ENCODE results near the gene HLA-DPB1.
"Not testable (repeated sequence)": the region's sequence is repeated elsewhere in the genome, so short reads cannot be mapped to it uniquely, and the experiment has no call there.

The HLA-DPB1 gene

DNA sequence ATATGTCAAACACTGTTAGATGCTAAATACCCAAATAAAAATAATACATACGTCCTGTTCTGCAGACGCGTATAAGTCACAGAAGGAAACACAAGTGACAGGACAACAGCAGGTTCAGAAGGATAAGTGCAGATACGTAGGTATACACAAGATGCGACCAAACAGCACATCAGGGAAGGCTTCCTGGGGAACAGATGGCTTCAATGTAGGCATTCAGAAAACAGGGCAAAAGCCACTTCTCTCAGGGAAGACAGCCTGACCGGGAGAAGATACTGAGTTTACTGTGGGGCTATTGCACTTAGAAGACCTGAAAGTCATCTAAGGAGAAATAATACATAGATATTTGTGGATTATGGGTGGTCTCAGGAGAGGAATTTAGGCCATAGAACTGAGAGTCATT, 4.2 kb upstream of the HLA-DPB1 start:
- peak; percentile 73 for DNase-seq (ENCODE audit: low spot score)

- peak; percentile 26 for DNase-seq (ENCODE audit: low spot score)
Observed at GRCh38 chr6:33072508-33073100, 3.2 kb upstream of the HLA-DPB1 start.

DNA sequence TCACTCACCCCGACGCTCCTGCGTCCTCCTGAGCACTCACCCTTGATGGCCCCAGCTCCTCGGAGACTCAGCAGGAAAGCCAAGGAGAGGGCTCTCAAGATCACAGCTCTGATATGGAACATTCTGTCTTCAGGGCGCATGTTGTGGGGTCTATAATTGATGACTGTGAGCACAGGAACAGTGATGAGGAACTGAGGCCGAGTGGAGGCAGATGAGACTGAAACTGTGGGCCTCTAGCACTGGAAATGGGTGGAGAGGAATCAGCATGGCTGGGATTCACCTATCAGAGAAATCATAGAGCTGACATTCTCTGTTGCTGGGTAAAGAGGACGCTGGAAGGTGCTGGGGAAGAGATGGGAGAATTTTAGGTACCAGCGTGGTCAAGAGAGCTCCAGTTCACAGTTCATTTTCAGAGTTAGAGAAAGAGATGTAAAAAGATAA, 2.3 kb upstream of the HLA-DPB1 start, which contains the start of gene HLA-DPA1:
Gene HLA-DPA1, minus strand, starts transcription at position 219 of the 441 bp plus-strand sequence.
- peak; percentile 90 for DNase-seq (ENCODE audit: low spot score)

DNA sequence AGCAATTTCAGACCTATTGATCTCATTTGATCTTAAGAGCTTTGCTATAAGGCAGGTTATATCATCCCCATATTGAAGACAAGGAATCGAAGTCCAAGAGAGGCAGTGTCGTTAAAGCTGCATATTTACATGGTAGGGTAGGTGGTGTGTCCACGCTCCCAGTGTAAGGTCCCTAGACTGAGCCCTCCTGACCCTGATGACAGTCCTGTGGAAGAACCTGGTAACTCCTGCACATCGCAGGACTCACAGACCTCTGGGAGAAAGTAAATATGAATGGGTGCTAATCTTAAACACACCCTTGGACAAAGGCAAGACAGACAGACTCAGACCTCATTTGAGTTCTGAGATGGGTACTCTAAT, 602 bp upstream of the HLA-DPB1 start:
- DNase-seq (ENCODE audit: low spot score), result no peak

DNA sequence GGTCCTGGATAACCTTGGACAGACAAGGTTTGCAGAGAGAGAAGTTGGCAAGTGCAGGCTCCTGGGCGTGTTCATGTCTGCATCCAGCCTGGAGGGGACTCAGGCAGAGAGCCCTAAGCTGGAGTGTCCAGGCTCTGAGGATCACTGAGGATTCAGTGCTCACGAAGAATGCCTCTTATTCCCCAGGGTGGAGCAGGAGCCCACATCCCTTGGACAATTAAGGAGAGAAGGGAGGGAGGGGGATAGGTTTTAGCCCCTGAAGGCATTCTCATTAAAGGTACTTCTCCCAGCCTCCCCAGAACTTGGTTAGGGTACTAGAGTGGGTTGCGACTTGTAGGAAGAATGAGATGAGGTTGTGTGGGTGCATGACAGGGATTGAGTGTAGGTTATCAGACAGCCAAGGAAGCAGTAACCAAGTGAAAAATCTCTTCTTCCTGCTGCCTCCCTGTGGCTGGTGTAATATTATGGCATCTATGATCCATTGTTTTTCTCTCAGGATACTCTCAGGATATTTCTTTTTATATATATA, 680 bp downstream of the HLA-DPB1 start:
- DNase-seq (ENCODE audit: low spot score), result no peak

DNA sequence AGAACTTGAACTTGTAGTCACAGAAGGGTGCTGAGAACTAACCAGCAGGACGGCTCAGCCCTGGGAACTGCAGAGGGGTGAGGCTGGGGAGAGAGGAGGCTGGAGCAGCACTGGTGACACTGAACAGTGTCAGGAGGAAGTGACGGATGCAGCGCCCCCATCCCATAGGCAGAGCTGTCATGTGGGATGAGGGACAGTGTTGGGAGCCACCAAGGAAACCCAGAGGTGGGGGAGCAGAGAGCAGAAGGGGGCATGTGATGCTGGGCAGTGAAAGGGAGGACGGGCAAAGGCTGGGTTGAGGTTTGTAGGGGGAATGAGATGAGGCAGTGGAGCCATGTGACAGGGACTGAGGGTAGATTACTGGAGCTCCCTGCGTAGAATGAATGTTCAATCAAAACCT, 2.1 kb downstream of the HLA-DPB1 start:
- DNase-seq (ENCODE audit: low spot score), result no peak

GRCh38 chr6:33078442-33078841, 2.7 kb downstream of the HLA-DPB1 start:
- DNase-seq (ENCODE audit: low spot score), result no peak

DNA sequence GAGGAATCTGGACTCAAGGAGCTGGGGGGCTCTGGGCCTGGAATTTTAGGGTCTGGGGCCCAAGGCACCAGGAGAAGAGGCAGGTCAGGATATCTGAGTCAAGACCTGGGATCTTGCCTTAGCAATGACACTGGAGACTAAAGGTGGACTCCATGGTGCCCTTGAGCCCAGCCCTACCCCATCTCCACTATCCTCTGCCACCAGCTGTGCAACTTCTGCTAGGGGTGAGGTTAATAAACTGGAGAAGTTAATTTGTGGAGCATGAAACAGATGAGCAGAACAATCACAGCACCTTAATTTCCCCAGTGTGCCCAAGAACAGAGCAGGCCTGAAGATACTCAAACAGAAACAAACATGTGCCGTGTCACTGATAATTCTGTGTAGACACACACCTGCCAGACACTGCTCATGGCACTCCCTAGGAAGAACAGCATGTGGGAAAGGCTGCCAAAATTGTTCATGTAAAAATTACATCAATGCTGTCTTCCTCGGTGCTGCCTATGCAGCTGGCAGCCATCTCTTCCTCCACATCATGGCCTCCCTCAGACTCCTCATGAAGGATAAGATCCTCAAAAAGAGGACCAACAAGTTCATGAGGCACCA, 3.2 kb downstream of the HLA-DPB1 start:
- DNase-seq (ENCODE audit: low spot score), result no peak

DNA sequence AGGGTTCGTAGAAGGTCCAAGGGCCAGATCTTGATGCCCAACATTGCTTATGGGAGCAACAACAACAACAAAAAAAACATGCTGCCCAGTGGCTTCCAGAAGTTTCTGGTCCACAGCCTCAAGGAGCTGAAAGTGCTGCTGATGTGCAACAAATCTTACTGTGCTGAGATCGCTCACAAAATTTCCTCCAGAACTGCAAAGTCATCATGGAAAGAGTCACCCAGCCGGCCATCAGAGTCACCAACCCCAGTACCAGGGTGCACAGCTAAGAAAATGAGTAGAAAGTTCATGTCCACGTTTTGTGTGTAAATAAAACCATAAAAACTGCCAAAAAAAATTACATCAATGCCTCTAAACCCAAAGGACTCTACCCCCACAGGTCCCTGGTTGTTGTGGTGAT, 3.8 kb downstream of the HLA-DPB1 start:
- no peak for DNase-seq (ENCODE audit: low spot score)

- peak; percentile 73 for DNase-seq (ENCODE audit: low spot score)
Observed at GRCh38 chr6:33080127-33081089, 4.6 kb downstream of the HLA-DPB1 start.

DNA sequence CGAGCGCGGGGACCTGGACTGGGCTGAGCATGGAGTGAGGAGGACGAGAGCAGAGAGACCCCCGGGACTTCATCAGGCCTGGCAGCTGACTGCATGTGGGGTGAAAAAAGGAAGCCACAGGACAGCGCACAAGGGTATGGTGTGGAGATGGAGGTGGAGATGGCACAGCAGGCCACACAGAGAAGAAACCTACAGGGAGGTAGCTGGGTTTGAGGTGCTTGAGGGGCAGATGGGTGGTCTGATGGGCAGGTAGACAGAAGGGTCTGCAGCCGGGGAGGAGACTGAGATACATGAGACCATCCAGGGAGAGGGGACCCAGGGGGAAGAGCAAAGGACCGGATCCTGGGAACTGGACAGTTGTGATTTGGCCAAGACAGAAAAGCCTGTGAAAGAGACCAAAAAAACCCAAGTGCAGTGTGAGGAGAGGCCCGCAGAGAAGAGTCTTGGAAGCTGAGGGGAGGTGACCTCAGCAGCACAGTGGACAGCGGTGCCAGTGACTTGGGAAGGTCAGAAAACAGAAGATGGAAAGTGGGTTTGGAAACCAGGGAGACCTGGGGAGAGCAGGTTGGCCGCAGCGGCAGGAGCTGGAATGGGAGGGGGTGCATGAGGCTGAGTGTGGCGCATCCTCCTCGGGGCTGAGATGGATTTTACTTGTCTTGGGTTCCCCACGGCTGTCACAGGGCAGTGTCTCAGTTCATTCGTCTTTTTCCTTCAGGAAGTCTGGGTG, 5.5 kb downstream of the HLA-DPB1 start:
- DNase-seq (ENCODE audit: low spot score), result peak; percentile 48

GRCh38 chr6:33082702-33083101, 6.9 kb downstream of the HLA-DPB1 start:
- DNase-seq (ENCODE audit: low spot score), result peak; percentile 92

DNA sequence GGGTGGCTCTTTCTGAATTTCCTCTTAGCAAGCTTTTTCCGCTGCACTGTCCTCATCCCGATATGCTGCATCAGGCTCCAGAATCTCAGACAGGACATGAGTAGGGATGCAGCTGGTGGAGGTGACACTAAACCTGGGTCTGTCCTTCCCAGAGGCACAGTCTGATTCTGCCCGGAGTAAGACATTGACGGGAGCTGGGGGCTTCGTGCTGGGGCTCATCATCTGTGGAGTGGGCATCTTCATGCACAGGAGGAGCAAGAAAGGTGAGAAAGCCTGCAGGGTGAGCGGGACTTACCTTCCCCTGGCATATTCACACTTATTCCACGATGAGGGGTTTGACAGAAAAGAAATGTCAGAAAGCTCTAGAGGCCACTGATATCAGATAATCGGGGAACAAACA, 9.8 kb downstream of the HLA-DPB1 start:
- no peak for DNase-seq (ENCODE audit: low spot score)

GRCh38 chr6:33088258-33088930, 12.6 kb downstream of the HLA-DPB1 start:
- no peak for DNase-seq (ENCODE audit: low spot score)

DNA sequence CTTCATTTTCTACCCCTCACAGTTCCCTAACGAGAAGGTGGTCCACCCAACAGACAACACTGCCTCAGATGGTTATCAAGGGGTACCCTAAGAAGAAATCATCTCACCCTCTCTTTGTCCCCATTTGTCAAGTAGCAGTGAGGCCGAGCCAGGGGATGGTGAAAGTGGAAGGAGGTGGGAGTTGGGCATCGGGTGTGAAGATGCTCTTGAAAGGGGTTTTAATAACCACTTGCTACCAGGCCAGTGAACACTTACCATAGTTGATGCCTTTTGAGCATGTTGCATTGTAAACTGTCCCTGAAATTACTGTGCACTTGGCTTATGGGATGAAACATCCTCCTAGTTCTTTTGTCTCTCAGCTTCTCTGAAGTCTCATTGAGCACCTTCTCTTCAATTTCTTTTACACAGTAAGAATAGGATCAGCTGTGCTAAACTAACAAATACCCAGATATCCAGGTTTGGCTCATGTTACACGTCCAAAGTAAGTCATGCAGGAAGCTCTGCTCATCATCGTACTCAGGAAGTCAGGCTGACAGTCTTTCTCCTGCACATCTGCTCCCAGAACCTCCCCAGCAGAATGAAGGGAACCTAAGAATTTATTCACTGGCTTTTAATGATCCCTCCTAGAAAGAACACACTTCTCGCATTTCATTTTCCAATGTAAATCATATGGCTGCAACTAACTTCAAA, 13.3 kb downstream of the HLA-DPB1 start:
- DNase-seq (ENCODE audit: low spot score), result no peak

DNA sequence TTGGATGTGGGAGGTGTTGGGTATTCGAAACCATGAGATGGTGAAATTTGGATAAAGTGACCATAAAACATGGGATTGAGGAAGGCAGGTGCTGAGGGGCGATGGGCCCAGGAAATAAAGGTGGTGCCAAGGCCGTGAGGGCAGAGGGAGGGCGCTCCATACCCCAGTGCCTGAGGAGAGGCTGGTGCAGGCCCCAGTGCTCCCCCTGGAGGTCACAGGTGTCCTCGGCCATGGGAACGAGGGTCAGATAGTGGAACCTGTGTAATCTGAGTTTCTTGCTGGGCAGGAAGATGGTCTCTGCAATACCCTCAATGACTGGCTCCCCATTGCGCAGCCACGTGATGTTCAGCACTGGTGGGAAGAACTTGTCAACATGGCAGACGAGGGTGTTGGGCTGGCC, 16.2 kb downstream of the HLA-DPB1 start:
- no peak for DNase-seq (ENCODE audit: low spot score)

DNA sequence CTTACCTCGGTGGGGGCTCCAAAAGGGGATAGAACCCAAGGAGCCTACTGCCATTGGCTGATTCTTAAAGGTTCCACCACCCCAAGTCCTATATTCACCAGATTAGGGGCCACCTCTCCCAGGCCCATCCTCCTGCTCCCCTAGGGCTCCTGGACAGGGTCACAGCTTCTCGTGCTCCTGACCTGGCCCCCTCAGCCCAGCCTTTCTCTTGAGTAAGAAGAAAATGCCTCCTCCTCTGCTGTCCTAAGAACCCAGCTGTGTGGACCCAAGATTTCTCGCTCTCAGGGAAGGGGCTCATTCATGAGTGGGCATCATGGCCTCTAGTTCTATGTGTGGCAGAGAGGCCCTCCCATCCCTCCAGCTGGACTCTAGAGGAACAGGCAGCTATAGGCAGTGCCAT, 16.6 kb downstream of the HLA-DPB1 start:
- DNase-seq (ENCODE audit: low spot score), result no peak

DNA sequence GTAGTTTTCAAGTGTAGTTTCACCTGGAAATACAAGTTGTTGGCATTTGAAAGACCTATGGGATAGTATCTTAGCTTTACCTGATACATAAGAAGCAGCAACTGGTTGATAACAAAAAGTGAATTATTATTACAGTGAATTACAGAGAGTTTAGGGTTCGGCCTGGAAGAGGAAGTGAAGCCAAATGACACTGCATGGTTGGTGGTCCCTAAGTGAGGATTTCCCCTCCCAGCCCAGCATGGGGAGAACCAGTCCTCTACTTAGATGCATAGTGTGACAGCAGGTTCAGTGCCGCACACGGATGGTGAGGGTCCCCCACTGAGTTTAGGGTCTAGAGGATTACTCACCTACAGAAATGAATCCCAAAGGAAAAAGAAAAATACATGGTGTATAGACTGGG, 18.1 kb downstream of the HLA-DPB1 start:
- no peak for DNase-seq (ENCODE audit: low spot score)

DNA sequence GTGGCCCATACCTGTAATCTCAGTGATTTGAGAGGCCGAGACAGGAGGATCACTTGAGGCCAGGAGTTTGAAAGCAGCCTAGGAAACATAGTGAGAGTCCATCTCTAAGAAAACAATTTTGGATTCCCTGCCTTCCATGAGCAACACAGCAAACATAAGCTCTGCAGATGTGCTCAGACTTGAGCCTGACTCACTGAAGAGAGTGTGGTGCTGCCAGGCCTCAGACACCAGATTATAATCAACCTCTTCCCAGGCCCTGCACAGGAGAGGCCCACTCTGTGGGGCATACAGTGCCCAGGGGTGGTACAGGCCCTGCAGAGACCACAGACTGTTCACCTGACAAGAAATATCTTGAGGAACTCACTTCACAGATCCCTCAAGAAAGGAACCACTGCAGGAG, 19.9 kb downstream of the HLA-DPB1 start:
- no peak for DNase-seq (ENCODE audit: low spot score)

GRCh38 chr6:33101121-33101737, 25.4 kb downstream of the HLA-DPB1 start:
- not testable (repeated sequence) for DNase-seq (ENCODE audit: low spot score)
